GM19468 (cell line): Measurements from ENCODE around the gene SLC29A3.

ENCODE experiments used
- ATAC-seq: cut with Tn5 transposase; IDR thresholded peaks from one replicate; pipeline ENCODE4 v1.9.1; 2021; ENCODE audit warnings: mild to moderate bottlenecking, moderate library complexity, moderate number of reproducible peaks; ENCODE audit not compliant: unreplicated experiment; ENCODE audit errors: extremely low read depth

Gene SLC29A3

GRCh38 chr10:71361581-71361980 is 42.5 kb downstream of the SLC29A3 start:
- ATAC-seq: no peak

GRCh38 chr10:71362141-71362540 is 43.1 kb downstream of the SLC29A3 start:
- no peak for ATAC-seq

- no peak for ATAC-seq
These were observed 44.9 kb downstream of the SLC29A3 start for GRCh38 chr10:71363936-71364335.

GRCh38 chr10:71365366-71365765 is 46.3 kb downstream of the SLC29A3 start:
- ATAC-seq: no peak

GRCh38 chr10:71366690-71367089 is 47.6 kb downstream of the SLC29A3 start:
- no peak for ATAC-seq

GRCh38 chr10:71367271-71367670 is 48.2 kb downstream of the SLC29A3 start:
- ATAC-seq: no peak

- ATAC-seq: no peak
These were observed 49.1 kb downstream of the SLC29A3 start for GRCh38 chr10:71368176-71368575.

- no peak for ATAC-seq
These were observed 49.6 kb downstream of the SLC29A3 start for GRCh38 chr10:71368643-71369042.

- ATAC-seq: no peak
These were observed 50.5 kb downstream of the SLC29A3 start for GRCh38 chr10:71369602-71370001.

GRCh38 chr10:71370031-71370430 is 51.0 kb downstream of the SLC29A3 start:
- ATAC-seq: no peak

GRCh38 chr10:71371750-71372166 is 52.7 kb downstream of the SLC29A3 start:
- no peak for ATAC-seq

- ATAC-seq: peak; percentile 30
These were observed 53.9 kb downstream of the SLC29A3 start for GRCh38 chr10:71372882-71373495.

- ATAC-seq: no peak
These were observed 55.6 kb downstream of the SLC29A3 start for GRCh38 chr10:71374481-71375233.

- ATAC-seq: no peak
These were observed 56.9 kb downstream of the SLC29A3 start for GRCh38 chr10:71375952-71376351.

- no peak for ATAC-seq
These were observed 59.5 kb downstream of the SLC29A3 start for GRCh38 chr10:71378336-71379117.

- no peak for ATAC-seq
These were observed 60.2 kb downstream of the SLC29A3 start for GRCh38 chr10:71379118-71379766.

GRCh38 chr10:71380841-71381240 is 61.8 kb downstream of the SLC29A3 start:
- ATAC-seq: no peak

- no peak for ATAC-seq
These were observed 62.6 kb downstream of the SLC29A3 start for GRCh38 chr10:71381611-71382010.

GRCh38 chr10:71382028-71382427 is 63.0 kb downstream of the SLC29A3 start:
- no peak for ATAC-seq

- no peak for ATAC-seq
These were observed 63.7 kb downstream of the SLC29A3 start for GRCh38 chr10:71382757-71383156.
